H1 (cell line): ENCODE data around the gene TM9SF1. TPM values are rescaled to one million over a fixed set of nuclear protein-coding genes. Genes with fewer than 3 reads are reported as not detected.

Source experiments
- CTCF ChIA-PET: fragments of 300-600 bp; sonication (Branson Sonifier 250); formaldehyde crosslinking; loops from one replicate; lab custom pipeline; 2021; ENCODE audit not compliant: partially characterized antibody; lab: Charles Lee
- POLR2A ChIA-PET: fragments of 300-600 bp; sonication (Branson Sonifier 250); formaldehyde crosslinking; loops from one replicate; lab custom pipeline; 2021; ENCODE audit warnings: inconsistent platforms; ENCODE audit not compliant: partially characterized antibody; lab: Charles Lee
- DNase-seq, 2 experiments: peaks; one replicate each; pipeline versions ENCODE4 v3.0.0 to v3.0.0-alpha.2; 2010 to 2022; ENCODE audit warnings: low spot score in 2 of 2, low read depth in 1 of 2, mixed read lengths in 1 of 2
- FAIRE-seq: peaks from 2 replicates; lab custom pipeline; 2011; peaks lifted over from hg19 to GRCh38; lab: Jason Lieb, UNC
- H2AFZ ChIP-seq: 2 replicates; pipeline ENCODE4 v1.8.1; 2012; ENCODE audit warnings: low read length, inconsistent platforms
- H2AK5ac ChIP-seq: 2 replicates; pipeline ENCODE4 v1.6.1; 2013; ENCODE audit warnings: low read depth, low read length
- H2BK120ac ChIP-seq: replicated peaks from 2 replicates; pipeline ENCODE3; 2013; ENCODE audit warnings: low read depth, low read length, inconsistent platforms
- H2BK12ac ChIP-seq: 2 replicates; pipeline ENCODE4 v1.6.1; 2013; ENCODE audit warnings: low read depth, low read length
- H2BK15ac ChIP-seq: 2 replicates; pipeline ENCODE4 v1.6.1; 2013; ENCODE audit warnings: low read length
- H2BK20ac ChIP-seq: 2 replicates; pipeline ENCODE4 v1.6.1; 2013; ENCODE audit warnings: low read length
- H2BK5ac ChIP-seq: 2 replicates; pipeline ENCODE4 v1.6.1; 2013; ENCODE audit warnings: low read depth, low read length
- H3K14ac ChIP-seq: 2 replicates; pipeline ENCODE4 v1.6.1; 2013; ENCODE audit warnings: inconsistent platforms; ENCODE audit not compliant: insufficient read length
- H3K18ac ChIP-seq: 2 replicates; pipeline ENCODE4 v1.6.1; 2013; ENCODE audit warnings: low read length; ENCODE audit errors: extremely low read depth
- H3K23ac ChIP-seq: 2 replicates; pipeline ENCODE4 v1.6.1; 2013; ENCODE audit warnings: inconsistent platforms; ENCODE audit not compliant: insufficient read length
- H3K23me2 ChIP-seq: 2 replicates; pipeline ENCODE4 v1.6.1; 2013; ENCODE audit warnings: low read depth, low read length
- H3K27ac ChIP-seq: 2 replicates; pipeline ENCODE4 v1.6.1; 2011; ENCODE audit warnings: low read depth, low read length, inconsistent platforms
- H3K27me3 ChIP-seq, 4 experiments: replicated peaks in 1 of 4; 1 replicate in 1 of 4; 2 replicates in 3 of 4; pipeline versions ENCODE4 v1.6.1 to v1.8.1; 2011 to 2013; ENCODE audit warnings: low read length in 3 of 4, mild to moderate bottlenecking in 3 of 4, inconsistent platforms in 2 of 4, mixed read lengths in 2 of 4, moderate library complexity in 1 of 4; ENCODE audit not compliant: control insufficient read depth in 3 of 4, insufficient read depth in 3 of 4; ENCODE audit errors: extremely low read depth in 1 of 4
- H3K36me3 ChIP-seq, 4 experiments: 2 replicates each; pipeline versions ENCODE4 v1.6.1 to v1.8.1; 2011 to 2013; ENCODE audit warnings: mild to moderate bottlenecking in 4 of 4, low read length in 3 of 4, moderate library complexity in 2 of 4, control low read depth in 1 of 4, inconsistent platforms in 1 of 4; ENCODE audit not compliant: insufficient read depth in 4 of 4, control insufficient read depth in 2 of 4
- H3K4ac ChIP-seq: replicated peaks from 2 replicates; pipeline ENCODE3; 2013; ENCODE audit warnings: low read length, low read depth, mixed read lengths, inconsistent platforms; ENCODE audit not compliant: insufficient read length
- H3K4me1 ChIP-seq, 4 experiments: replicated peaks in 1 of 4; 1 replicate in 1 of 4; 2 replicates in 3 of 4; pipeline versions ENCODE4 v1.6.1 to v1.8.1; 2011 to 2013; ENCODE audit warnings: low read length in 3 of 4, inconsistent platforms in 2 of 4, mixed read lengths in 1 of 4; ENCODE audit not compliant: insufficient read depth in 4 of 4, control insufficient read depth in 3 of 4
- H3K4me2 ChIP-seq, 2 experiments: 2 replicates each; pipeline versions ENCODE4 v1.6.1 to v1.8.1; 2011 to 2013; ENCODE audit warnings: low read depth in 2 of 2, low read length in 2 of 2, control low read depth in 1 of 2, inconsistent platforms in 1 of 2, mild to moderate bottlenecking in 1 of 2; ENCODE audit not compliant: insufficient read depth in 1 of 2
- H3K4me3 ChIP-seq, 4 experiments: fragments of 200-600, 300-600 bp in 1 of 4; sonication (generic), shearing (Covaris generic), sonication (Bioruptor Twin) in 1 of 4; 2 replicates each; pipeline versions ENCODE4 v1.5.1 to v1.8.1; 2011 to 2016; ENCODE audit warnings: low read length in 4 of 4, low read depth in 3 of 4, control low read depth in 2 of 4, inconsistent platforms in 2 of 4, mild to moderate bottlenecking in 2 of 4, mixed read lengths in 1 of 4, moderate library complexity in 1 of 4; ENCODE audit not compliant: insufficient read depth in 2 of 4; ENCODE audit errors: extremely low read depth in 1 of 4
- H3K56ac ChIP-seq: replicated peaks from 2 replicates; pipeline ENCODE3; 2013; ENCODE audit warnings: low read depth, mild to moderate bottlenecking, mixed read lengths, low read length, inconsistent platforms; ENCODE audit not compliant: insufficient read length
- H3K79me1 ChIP-seq: 2 replicates; pipeline ENCODE4 v1.6.1; 2013; ENCODE audit warnings: low read depth, low read length, control low read depth
- H3K79me2 ChIP-seq, 2 experiments: 2 replicates each; pipeline versions ENCODE4 v1.6.1 to v1.8.1; 2012 to 2013; ENCODE audit warnings: low read length in 2 of 2, mild to moderate bottlenecking in 2 of 2, inconsistent platforms in 1 of 2; ENCODE audit not compliant: insufficient read depth in 2 of 2, control insufficient read depth in 1 of 2
- H3K9ac ChIP-seq, 4 experiments: replicated peaks in 1 of 4; 1 replicate in 1 of 4; 2 replicates in 3 of 4; pipeline versions ENCODE4 v1.6.1 to v1.8.1; 2011 to 2013; ENCODE audit warnings: low read depth in 3 of 4, low read length in 3 of 4, control low read depth in 2 of 4, mild to moderate bottlenecking in 2 of 4, moderate library complexity in 2 of 4, inconsistent platforms in 1 of 4; ENCODE audit errors: extremely low read depth in 1 of 4
- H3K9me3 ChIP-seq, 2 experiments: 2 replicates each; pipeline versions ENCODE4 v1.6.1 to v1.8.1; 2012 to 2013; ENCODE audit warnings: mild to moderate bottlenecking in 2 of 2, moderate library complexity in 2 of 2, control low read depth in 1 of 2, inconsistent platforms in 1 of 2, low read depth in 1 of 2, low read length in 1 of 2, mixed read lengths in 1 of 2; ENCODE audit not compliant: insufficient read depth in 2 of 2
- H4K20me1 ChIP-seq, 2 experiments: replicated peaks in 1 of 2; 2 replicates each; pipeline versions ENCODE3 to v1.8.1; 2011 to 2013; ENCODE audit warnings: inconsistent platforms in 2 of 2, low read length in 2 of 2, mild to moderate bottlenecking in 1 of 2; ENCODE audit not compliant: insufficient read depth in 2 of 2, control insufficient read depth in 1 of 2
- H4K5ac ChIP-seq: 2 replicates; pipeline ENCODE4 v1.6.1; 2013; ENCODE audit warnings: low read length, low read depth, mixed read lengths, inconsistent platforms; ENCODE audit not compliant: insufficient read length
- H4K8ac ChIP-seq: 2 replicates; pipeline ENCODE4 v1.8.0; 2013; ENCODE audit warnings: mild to moderate bottlenecking, moderate library complexity, low read length, inconsistent platforms; ENCODE audit not compliant: insufficient read depth; ENCODE audit errors: extremely low read depth
- H4K91ac ChIP-seq: replicated peaks from 2 replicates; pipeline ENCODE3; 2013; ENCODE audit warnings: low read length, mixed read lengths, inconsistent platforms; ENCODE audit not compliant: insufficient read length
- KDM1A ChIP-seq: fragments of 200-600, 300-600 bp; sonication (generic); IDR thresholded peaks from 2 replicates; pipeline ENCODE4 v1.7.1; 2016; ENCODE audit warnings: mild to moderate bottlenecking, low read length, borderline replicate concordance
- PHF8 ChIP-seq: fragments of 200-600 bp; sonication (generic); conservative IDR thresholded peaks from 2 replicates; pipeline ENCODE4 v1.7.1; 2012; ENCODE audit warnings: low read depth, mild to moderate bottlenecking, inconsistent platforms, low read length, moderate library complexity
- POLR2A ChIP-seq, 2 experiments: IDR thresholded peaks; 1 replicate in 1 of 2; 2 replicates in 1 of 2; pipeline ENCODE4 v1.6.1; 2011; ENCODE audit warnings: low read depth in 2 of 2, low read length in 2 of 2, mild to moderate bottlenecking in 2 of 2; ENCODE audit errors: control extremely low read depth in 1 of 2
- RNF2 ChIP-seq: fragments of 200-900, 300-1000 bp; sonication (generic); IDR thresholded peaks from 2 replicates; pipeline ENCODE4 v1.7.1; 2016; ENCODE audit warnings: borderline replicate concordance, low read depth, mild to moderate bottlenecking, antibody characterized with exemption, low read length; ENCODE audit not compliant: poor library complexity, severe bottlenecking; ENCODE audit errors: missing control alignments
- WGBS, 2 experiments: shearing (Covaris generic) in 1 of 2; methylation state at CpG; one replicate each; pipeline versions ENCODE4 v1.1.6 to v1.1.7; 2013 to 2015; ENCODE audit warnings: low lambda C conversion rate in 2 of 2, mixed read lengths in 2 of 2, inconsistent platforms in 1 of 2, low coverage in 1 of 2, missing lambda C conversion rate in 1 of 2; ENCODE audit not compliant: insufficient replicate concordance in 2 of 2, insufficient coverage in 1 of 2, insufficient read length in 1 of 2; ENCODE audit errors: extremely low coverage in 1 of 2, missing lambda C conversion rate in 1 of 2; 5-methylcytosine and 5-hydroxymethylcytosine counted together
- long read RNA-seq, 2 experiments: library from RNA in 1 of 2; library from capped mRNA in 1 of 2; stranded (forward); transcript quantifications; one replicate each; pipeline ENCODE4 v2.0.0, GENCODE V29; 2021; ENCODE audit warnings: inconsistent platforms in 1 of 2
- polyA minus RNA-seq, 3 experiments: library from RNA; depleted of rRNA, polyadenylated mRNA; stranded (reverse); fragments of >200 nt; gene quantifications; 1 replicate in 2 of 3; 2 replicates in 1 of 3; pipeline ENCODE4 v1.2.3, GENCODE V29; 2011
- polyA plus RNA-seq, 7 experiments: library from polyadenylated mRNA; depleted of rRNA in 3 of 7; stranded (reverse) in 5 of 7; unstranded in 2 of 7; fragments of >200 nt in 5 of 7; fragments of 200-250 nt in 2 of 7; gene quantifications; 1 replicate in 5 of 7; 2 replicates in 1 of 7; 4 replicates in 1 of 7; pipeline versions ENCODE4 v1.2.1 to v1.2.3, GENCODE V29; 2011 to 2013; ENCODE audit warnings: missing spikeins in 2 of 7, mixed read lengths in 2 of 7
- total RNA-seq: library from RNA; stranded (reverse); fragmentation: NEBNext Ultra II Directional; extraction: Animal tissue kit (Norgen Biotek cat#: 25700); gene quantifications from 2 replicates; pipeline ENCODE4 v1.2.1, GENCODE V29; 2021

Gene TM9SF1, protein sequence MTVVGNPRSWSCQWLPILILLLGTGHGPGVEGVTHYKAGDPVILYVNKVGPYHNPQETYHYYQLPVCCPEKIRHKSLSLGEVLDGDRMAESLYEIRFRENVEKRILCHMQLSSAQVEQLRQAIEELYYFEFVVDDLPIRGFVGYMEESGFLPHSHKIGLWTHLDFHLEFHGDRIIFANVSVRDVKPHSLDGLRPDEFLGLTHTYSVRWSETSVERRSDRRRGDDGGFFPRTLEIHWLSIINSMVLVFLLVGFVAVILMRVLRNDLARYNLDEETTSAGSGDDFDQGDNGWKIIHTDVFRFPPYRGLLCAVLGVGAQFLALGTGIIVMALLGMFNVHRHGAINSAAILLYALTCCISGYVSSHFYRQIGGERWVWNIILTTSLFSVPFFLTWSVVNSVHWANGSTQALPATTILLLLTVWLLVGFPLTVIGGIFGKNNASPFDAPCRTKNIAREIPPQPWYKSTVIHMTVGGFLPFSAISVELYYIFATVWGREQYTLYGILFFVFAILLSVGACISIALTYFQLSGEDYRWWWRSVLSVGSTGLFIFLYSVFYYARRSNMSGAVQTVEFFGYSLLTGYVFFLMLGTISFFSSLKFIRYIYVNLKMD
- total RNA-seq (22.2 and 25.3 TPM in 2 replicates), polyA plus RNA-seq (2011; rRNA removed) (24.6 and 29.2 TPM in 2 replicates), polyA minus RNA-seq (2011; rRNA and poly(A)+ RNA removed) (24.8 and 28.7 TPM in 2 replicates)
- polyA plus RNA-seq (2011; cell fraction: cytosol; rRNA removed), result 20.4 TPM
- polyA plus RNA-seq (2011; cell fraction: nucleus; rRNA removed), result 22.1 TPM
- polyA plus RNA-seq (2012, experiment 1 of 2), result 18.9 to 28.6 TPM (median 24.6 TPM) in 4 replicates
- polyA plus RNA-seq (2012, experiment 2 of 2), result 27.1 TPM
- polyA plus RNA-seq (2013, experiment 1 of 2), result 28.0 TPM
- 29.0 TPM for polyA plus RNA-seq (2013, experiment 2 of 2)
- 10.7 TPM for polyA minus RNA-seq (2011; cell fraction: cytosol; rRNA and poly(A)+ RNA removed)
- polyA minus RNA-seq (2011; cell fraction: nucleus; rRNA and poly(A)+ RNA removed), result 12.8 TPM
- long read RNA-seq, experiment 1, transcript TM9SF1-201 (6 exons, 2,452 nt), result major isoform, 6 of 16 reads
- long read RNA-seq, experiment 1, partial matches to known transcripts, result 0 of 16 reads
- long read RNA-seq, experiment 1, other reads (novel, unspliced or antisense), result 10 of 16 reads
- long read RNA-seq, experiment 2, partial matches to known transcripts, result 2 of 6 reads
- long read RNA-seq, experiment 2, other reads (novel, unspliced or antisense), result 3 of 6 reads

DNA sequence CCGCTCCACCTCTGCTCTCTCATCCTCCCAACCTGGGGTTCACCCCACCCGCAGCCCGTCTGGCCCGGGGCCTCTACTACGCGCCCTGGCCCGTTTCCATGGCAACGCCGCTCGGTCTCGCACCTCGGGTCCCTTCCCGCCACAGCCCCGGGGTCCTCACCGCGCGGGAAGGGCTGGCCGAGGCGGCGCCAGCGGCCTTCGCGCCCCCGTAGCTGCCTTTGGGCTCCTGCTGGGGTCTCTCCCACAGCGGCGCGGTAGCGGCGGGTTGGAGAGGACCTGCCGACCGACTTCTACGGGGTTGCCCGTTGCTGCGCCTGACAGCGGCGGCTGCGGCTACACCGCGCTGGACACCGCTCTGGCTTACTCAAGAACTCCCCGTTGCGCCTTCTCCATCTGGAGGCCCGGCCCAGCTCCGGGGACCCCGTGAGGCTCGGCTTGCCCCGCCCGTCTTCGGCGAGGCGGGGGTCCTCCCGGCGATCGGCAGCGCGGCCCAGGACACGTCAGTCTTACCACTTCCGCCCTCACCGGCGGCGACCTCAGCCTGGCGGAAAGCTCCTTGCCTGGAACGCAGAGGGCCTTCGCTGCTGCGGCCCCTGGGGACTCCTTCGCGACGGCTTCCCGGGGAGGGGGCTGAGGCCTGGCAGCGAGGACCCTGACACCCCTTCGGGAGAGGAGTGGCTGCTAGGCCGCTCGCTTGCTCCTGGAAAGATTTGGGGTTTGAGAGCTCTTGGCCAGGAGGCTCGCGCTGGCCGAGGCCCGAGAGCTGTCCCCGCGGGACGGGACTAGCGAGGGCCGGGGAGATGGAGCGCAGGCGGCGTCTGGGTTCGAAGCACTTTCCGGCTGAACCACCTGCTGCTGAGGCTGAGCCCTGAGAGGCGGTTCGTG lies at the start of gene TM9SF1:
Gene TM9SF1 (minus strand): TSS at position 256 of the 885 bp plus-strand sequence. CDS start 422 bp downstream, outside the sequence.
- H3K14ac ChIP-seq, result no peak within 1 kb of the TSS
- peak within 1 kb of the TSS; percentile 60; the same call in 1 of the 2 replicates for H2AFZ ChIP-seq
- H3K18ac ChIP-seq, result peak within 1 kb of the TSS; percentile 93
- no peaks in the 10 kb centered on the region for H3K27me3 ChIP-seq
- 1% methylated on average over 86 of the region's 89 CpGs; no CpG with 5 or more reads in 1 of the 2 experiments for WGBS, 2 experiments
- ChIA-PET POLR2A (interaction anchor here (0.6 to 4.7 kb wide), 31 partner anchors 9 to 640 kb away, joined by 3 to 119 read pairs (median 4); partner anchors contain the start of genes AP1G2, CHMP4A, EMC9 and GMPR2), CTCF (interaction anchor here (0.9 to 2.1 kb wide), 6 partner anchors 20 to 201 kb away, joined by 3 to 7 read pairs (median 4); partner anchors contain the start of genes MDP1 and TINF2)
- no peak for FAIRE-seq
- H2BK12ac ChIP-seq, result peak within 1 kb of the TSS; percentile 52; the same call in 1 of the 2 replicates
- H2BK5ac ChIP-seq, result peak within 1 kb of the TSS; percentile 91
- H3K4me2 ChIP-seq, result peak within 1 kb of the TSS; percentile 79 to 94
- H3K27ac ChIP-seq, result peak within 1 kb of the TSS; percentile 95
- H3K36me3 ChIP-seq, result peaks cover 4 to 6% (median 5%) of the 10 kb centered on the region in 4 experiments; a peak in 5 of 8 replicates
- H3K79me1 ChIP-seq, result peaks cover 3% of the 10 kb centered on the region; the same call in 1 of the 2 replicates
- H2AK5ac ChIP-seq, result no peak within 1 kb of the TSS
- H2BK120ac ChIP-seq, result no peak within 1 kb of the TSS
- H4K8ac ChIP-seq, result peak within 1 kb of the TSS; percentile 99
- H3K23ac ChIP-seq, result no peak within 1 kb of the TSS
- H3K9me3 ChIP-seq, result no peaks in the 10 kb centered on the region; a peak in 1 of 4 replicates
- H3K23me2 ChIP-seq, result peaks cover 5% of the 10 kb centered on the region; the same call in 1 of the 2 replicates
- H2BK20ac ChIP-seq, result no peak within 1 kb of the TSS
- H3K56ac ChIP-seq, result peak within 1 kb of the TSS; percentile 90
- peak within 1 kb of the TSS; percentile 78 to 97 (median 87) for H3K9ac ChIP-seq
- H3K79me2 ChIP-seq, result peaks cover 0 to 3% of the 10 kb centered on the region in 2 experiments; a peak in 2 of 4 replicates
- DNase-seq, result peak; percentile 83 to 93
- peak within 1 kb of the TSS; percentile 92 for H3K4ac ChIP-seq
- peak within 1 kb of the TSS; percentile 93 for H4K91ac ChIP-seq
- H4K5ac ChIP-seq, result peak within 1 kb of the TSS; percentile 73
- H3K4me3 ChIP-seq, result peak within 1 kb of the TSS; percentile 65 to 88 (median 84)
- H4K20me1 ChIP-seq, result no peaks in the 10 kb centered on the region
- peaks cover 0 to 9% (median 3%) of the 10 kb centered on the region in 4 experiments; a peak in 3 of 7 replicates for H3K4me1 ChIP-seq
- no peak within 1 kb of the TSS for H2BK15ac ChIP-seq
- TF ChIP-seq KDM1A, result peak; percentile 51; the same call in 1 of the 2 replicates
- peak; percentile 86 for TF ChIP-seq PHF8
- peak; percentile 7 to 61; a peak in 2 of 3 replicates for TF ChIP-seq POLR2A (IDR thresholded peaks at IDR 0.05; ENCODE audit: control extremely low read depth in 1 of 2, low read depth in 2 of 2, low read length in 2 of 2)
- TF ChIP-seq RNF2, result no peak
